ENCODE data around the gene VEGFA.
"Not testable (repeated sequence)": the region's sequence is repeated elsewhere in the genome, so short reads cannot be mapped to it uniquely, and the experiment has no call there.

The VEGFA gene

GRCh38 chr6:43806043-43806757, 36.2 kb downstream of the VEGFA start:
- DNase-seq: no peak

GRCh38 chr6:43806758-43807227, 36.8 kb downstream of the VEGFA start:
- DNase-seq: no peak

- DNase-seq: no peak
Observed at GRCh38 chr6:43807228-43808061, 37.4 kb downstream of the VEGFA start.

- no peak for DNase-seq
Observed at GRCh38 chr6:43808412-43808811, 38.4 kb downstream of the VEGFA start.

GRCh38 chr6:43809417-43810305, 39.6 kb downstream of the VEGFA start:
- DNase-seq: no peak

GRCh38 chr6:43810965-43811732, 41.1 kb downstream of the VEGFA start:
- no peak for DNase-seq

- no peak for DNase-seq
Observed at GRCh38 chr6:43811733-43812099, 41.7 kb downstream of the VEGFA start.

GRCh38 chr6:43812850-43813578, 43.0 kb downstream of the VEGFA start:
- no peak for DNase-seq

GRCh38 chr6:43814111-43814510, 44.1 kb downstream of the VEGFA start:
- no peak for DNase-seq

GRCh38 chr6:43814865-43815264, 44.9 kb downstream of the VEGFA start:
- no peak for DNase-seq

- DNase-seq: no peak
Observed at GRCh38 chr6:43817192-43817591, 47.2 kb downstream of the VEGFA start.

- not testable (repeated sequence) for DNase-seq
Observed at GRCh38 chr6:43818973-43819372, 49.0 kb downstream of the VEGFA start.

GRCh38 chr6:43819958-43820357, 49.9 kb downstream of the VEGFA start:
- DNase-seq: no peak

GRCh38 chr6:43820486-43820885, 50.5 kb downstream of the VEGFA start:
- DNase-seq: no peak

- no peak for DNase-seq
Observed at GRCh38 chr6:43821101-43821886, 51.3 kb downstream of the VEGFA start.

GRCh38 chr6:43823390-43823789, 53.4 kb downstream of the VEGFA start:
- DNase-seq: no peak

- no peak for DNase-seq
Observed at GRCh38 chr6:43823879-43824702, 54.1 kb downstream of the VEGFA start.

GRCh38 chr6:43824703-43825064, 54.7 kb downstream of the VEGFA start:
- no peak for DNase-seq

GRCh38 chr6:43825187-43826115, 55.4 kb downstream of the VEGFA start:
- DNase-seq: no peak

Data from amniotic stem cell (primary cell).